GM18873 (cell line): Measurements from ENCODE around the gene LRMDA.

Experiments
- ATAC-seq: cut with Tn5 transposase; IDR thresholded peaks from one replicate; pipeline ENCODE4 v1.9.1; 2021; ENCODE audit warnings: mild to moderate bottlenecking, moderate library complexity, moderate number of reproducible peaks; ENCODE audit not compliant: unreplicated experiment, low FRiP score

The LRMDA gene

GRCh38 chr10:75847477-75847876 lies 416.1 kb downstream of the LRMDA start:
- ATAC-seq = no peak

- ATAC-seq = no peak
These were observed 420.3 kb downstream of the LRMDA start for GRCh38 chr10:75851580-75852345.

- ATAC-seq = no peak
These were observed 421.5 kb downstream of the LRMDA start for GRCh38 chr10:75852851-75853484.

- ATAC-seq = no peak
These were observed 425.9 kb downstream of the LRMDA start for GRCh38 chr10:75857269-75857846.

- ATAC-seq = no peak
These were observed 426.5 kb downstream of the LRMDA start for GRCh38 chr10:75857896-75858295.

GRCh38 chr10:75858339-75858738 lies 426.9 kb downstream of the LRMDA start:
- no peak for ATAC-seq

GRCh38 chr10:75859141-75859540 lies 427.7 kb downstream of the LRMDA start:
- ATAC-seq = no peak

GRCh38 chr10:75860009-75860408 lies 428.6 kb downstream of the LRMDA start:
- no peak for ATAC-seq

- no peak for ATAC-seq
These were observed 430.2 kb downstream of the LRMDA start for GRCh38 chr10:75861582-75861981.

- ATAC-seq = no peak
These were observed 431.5 kb downstream of the LRMDA start for GRCh38 chr10:75862935-75863334.

- ATAC-seq = no peak
These were observed 433.3 kb downstream of the LRMDA start for GRCh38 chr10:75864717-75865116.

GRCh38 chr10:75865413-75866299 lies 434.2 kb downstream of the LRMDA start:
- ATAC-seq = no peak

GRCh38 chr10:75866300-75866625 lies 434.8 kb downstream of the LRMDA start:
- no peak for ATAC-seq

GRCh38 chr10:75866731-75867130 lies 435.3 kb downstream of the LRMDA start:
- ATAC-seq = no peak

- ATAC-seq = no peak
These were observed 437.1 kb downstream of the LRMDA start for GRCh38 chr10:75868574-75868973.

GRCh38 chr10:75870039-75870645 lies 438.7 kb downstream of the LRMDA start:
- no peak for ATAC-seq

- ATAC-seq = no peak
These were observed 444.3 kb downstream of the LRMDA start for GRCh38 chr10:75875740-75876139.

GRCh38 chr10:75876710-75877109 lies 445.3 kb downstream of the LRMDA start:
- ATAC-seq = no peak

GRCh38 chr10:75877877-75878276 lies 446.5 kb downstream of the LRMDA start:
- no peak for ATAC-seq

- ATAC-seq = no peak
These were observed 447.2 kb downstream of the LRMDA start for GRCh38 chr10:75878586-75878985.
